Activated CD4-positive, alpha-beta T cell treated with anti-CD3 and anti-CD28 coated beads for 36 hours (primary cell): ENCODE data around the gene RAB6A. TPM values are rescaled to one million over a fixed set of nuclear protein-coding genes. Genes with fewer than 3 reads are reported as not detected.
"Not testable (repeated sequence)": the region's sequence is repeated elsewhere in the genome, so short reads cannot be mapped to it uniquely, and the experiment has no call there.

ENCODE experiments used
- ATAC-seq: fragments of 200-7000 bp; cut with Tn5 transposase; one replicate; pipeline ENCODE4 v1.10.0; 2021; ENCODE audit warnings: mild to moderate bottlenecking, moderate library complexity
- CTCF ChIA-PET: fragments of 350-600 bp; sonication (Branson Sonifier 250); formaldehyde crosslinking; loops from one replicate; lab custom pipeline; 2021; ENCODE audit warnings: antibody characterized with exemption; lab: Charles Lee
- POLR2A ChIA-PET: fragments of 350-600 bp; sonication (Branson Sonifier 250); formaldehyde crosslinking; loops from one replicate; lab custom pipeline; 2021; ENCODE audit warnings: antibody characterized with exemption, inconsistent platforms; lab: Charles Lee
- DNase-seq: peaks from one replicate; pipeline ENCODE4 v3.0.0-alpha.2; 2020
- H3K27ac Mint-ChIP-seq: one replicate; pipeline ENCODE4 v1.8.0; 2021; ENCODE audit warnings: mixed read lengths
- H3K27me3 Mint-ChIP-seq: one replicate; pipeline ENCODE4 v1.8.0; 2021; ENCODE audit warnings: mixed read lengths
- H3K36me3 Mint-ChIP-seq: one replicate; pipeline ENCODE4 v1.8.0; 2021; ENCODE audit warnings: low read depth, mixed read lengths
- H3K4me1 Mint-ChIP-seq: one replicate; pipeline ENCODE4 v1.8.0; 2021; ENCODE audit warnings: mixed read lengths
- H3K4me3 Mint-ChIP-seq: one replicate; pipeline ENCODE4 v1.8.0; 2021; ENCODE audit warnings: mild to moderate bottlenecking, moderate library complexity, mixed read lengths
- H3K9me3 Mint-ChIP-seq: one replicate; pipeline ENCODE4 v1.8.0; 2021; ENCODE audit warnings: low read depth, mixed read lengths
- intact Hi-C, 2 experiments: fragments of 100-400 bp; cut with DNase I in 1 of 2; cut with micrococcal nuclease in 1 of 2; formaldehyde crosslinking; loops; one replicate each; pipeline versions ENCODE4 v1.14.2 to v1.15.1; 2022 to 2024; cut with DNase I, micrococcal nuclease
- total RNA-seq, 2 experiments: library from RNA; stranded (reverse); gene quantifications; one replicate each; pipeline ENCODE4 v1.2.3, GENCODE V29; 2021

The RAB6A gene
- total RNA-seq, 2 experiments from 2014 or later = 57.9 to 58.9 TPM

DNA sequence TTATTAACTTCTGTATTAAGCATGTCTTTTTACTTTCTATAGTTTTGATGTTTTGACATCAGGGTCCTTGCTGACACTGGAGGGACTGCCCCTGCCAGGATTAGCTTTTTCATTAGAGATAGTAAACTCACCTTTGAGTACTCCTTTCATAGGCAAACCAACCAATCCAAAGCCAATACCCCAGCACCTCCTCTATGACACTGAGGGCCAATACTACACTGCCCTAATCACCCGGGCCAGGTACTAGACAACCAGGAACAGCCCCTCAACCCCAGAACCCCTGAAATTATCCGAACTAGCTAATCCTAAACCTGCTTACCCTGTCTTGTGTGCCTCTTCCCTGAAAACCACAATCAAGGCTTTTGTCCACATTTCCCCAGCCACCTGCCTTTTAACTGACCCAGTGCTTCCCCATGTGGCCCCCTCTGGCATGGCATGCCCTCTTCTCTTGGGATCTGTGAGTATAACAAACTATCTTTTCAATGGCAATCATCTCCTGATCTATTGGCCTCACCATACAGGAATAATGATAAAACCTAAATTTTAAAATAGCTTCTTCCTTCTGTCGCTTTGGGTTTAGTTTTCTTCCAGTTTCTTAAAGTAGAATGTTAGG lies 31.2 kb downstream of the RAB6A start:
- no peak for ATAC-seq
- peaks cover 24% of the 10 kb centered on the region for H3K36me3 Mint-ChIP-seq
- H3K27me3 Mint-ChIP-seq = no peaks in the 10 kb centered on the region
- intact Hi-C loops = loop anchor here in 1 of 2 experiments (5.0 kb wide), 1 partner anchor 58 kb away; the partner anchor contains the start of gene MRPL48
- H3K9me3 Mint-ChIP-seq = peaks cover 1% of the 10 kb centered on the region
- ChIA-PET POLR2A (interaction anchor here (0.9 kb wide), 1 partner anchor 286 kb away, joined by 3 read pairs; no protein-coding TSS in a partner anchor), CTCF (interaction anchor here (0.7 kb wide), 1 partner anchor 457 kb away, joined by 3 read pairs; no protein-coding TSS in a partner anchor)
- peak; percentile 36 for DNase-seq
- peaks cover 36% of the 10 kb centered on the region for H3K4me1 Mint-ChIP-seq
- H3K27ac Mint-ChIP-seq = no peak overlapping the region
- H3K4me3 Mint-ChIP-seq = no peak overlapping the region

DNA sequence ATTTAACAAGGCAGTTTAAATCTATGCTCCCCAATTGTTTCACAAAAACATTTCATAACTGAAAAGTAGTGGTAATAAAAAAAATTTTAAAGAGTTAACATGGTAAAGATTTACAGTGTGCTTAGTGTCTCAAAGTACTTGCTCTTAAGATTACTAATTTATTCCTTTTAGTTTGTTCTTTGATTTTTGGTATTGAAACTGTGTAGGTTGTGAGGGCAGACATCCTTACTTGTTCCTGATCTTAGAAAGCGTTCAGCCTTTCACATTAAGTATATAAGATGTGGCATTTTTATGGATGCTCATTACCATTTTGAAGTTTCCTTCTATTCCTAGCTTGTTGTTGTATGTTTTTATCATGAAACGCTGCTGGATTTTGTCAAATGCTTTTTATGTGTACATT lies 32.9 kb downstream of the RAB6A start:
- peak; percentile 74 for ATAC-seq
- H3K4me1 Mint-ChIP-seq = peaks cover 32% of the 10 kb centered on the region
- intact Hi-C loops = loop anchor here in 1 of 2 experiments (5.0 kb wide), 1 partner anchor 59 kb away; the partner anchor contains the start of gene MRPL48
- ChIA-PET CTCF (no interaction called here), POLR2A (no interaction called here)
- no peaks in the 10 kb centered on the region for H3K27me3 Mint-ChIP-seq
- H3K27ac Mint-ChIP-seq = no peak overlapping the region
- peaks cover 22% of the 10 kb centered on the region for H3K36me3 Mint-ChIP-seq
- no peak for DNase-seq
- no peak overlapping the region for H3K4me3 Mint-ChIP-seq
- peaks cover 1% of the 10 kb centered on the region for H3K9me3 Mint-ChIP-seq

DNA sequence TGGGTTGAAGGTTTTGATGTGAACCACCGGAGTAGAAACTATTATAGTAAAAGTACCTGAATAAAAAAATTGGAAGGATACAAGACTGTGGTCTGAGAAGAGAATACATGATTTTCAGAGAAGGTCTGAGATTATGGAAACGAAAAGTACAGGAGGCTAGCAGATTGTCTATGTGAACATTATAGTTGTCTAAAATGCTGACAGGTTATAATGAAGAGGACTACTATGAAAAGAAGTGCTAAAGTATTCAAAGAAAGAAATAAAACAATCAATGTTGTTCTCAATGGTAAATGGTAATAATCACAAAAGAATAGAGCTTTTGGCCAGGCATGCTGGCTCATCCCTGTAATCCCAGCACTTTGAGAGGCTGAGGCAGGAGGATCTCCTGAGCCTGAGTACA lies 34.0 kb downstream of the RAB6A start:
- peaks cover 1% of the 10 kb centered on the region for H3K9me3 Mint-ChIP-seq
- no peak overlapping the region for H3K4me3 Mint-ChIP-seq
- ATAC-seq = no peak
- ChIA-PET CTCF (interaction anchor here (0.7 to 0.9 kb wide), 2 partner anchors 26 to 47 kb away, joined by 3 to 4 read pairs; no protein-coding TSS in a partner anchor), POLR2A (no interaction called here)
- peaks cover 25% of the 10 kb centered on the region for H3K36me3 Mint-ChIP-seq
- no peak for DNase-seq
- intact Hi-C loops = loop anchor here in 1 of 2 experiments (5.0 kb wide), 1 partner anchor 60 kb away; the partner anchor contains the start of gene MRPL48
- H3K27ac Mint-ChIP-seq = no peak overlapping the region
- H3K4me1 Mint-ChIP-seq = peaks cover 33% of the 10 kb centered on the region
- no peaks in the 10 kb centered on the region for H3K27me3 Mint-ChIP-seq

DNA sequence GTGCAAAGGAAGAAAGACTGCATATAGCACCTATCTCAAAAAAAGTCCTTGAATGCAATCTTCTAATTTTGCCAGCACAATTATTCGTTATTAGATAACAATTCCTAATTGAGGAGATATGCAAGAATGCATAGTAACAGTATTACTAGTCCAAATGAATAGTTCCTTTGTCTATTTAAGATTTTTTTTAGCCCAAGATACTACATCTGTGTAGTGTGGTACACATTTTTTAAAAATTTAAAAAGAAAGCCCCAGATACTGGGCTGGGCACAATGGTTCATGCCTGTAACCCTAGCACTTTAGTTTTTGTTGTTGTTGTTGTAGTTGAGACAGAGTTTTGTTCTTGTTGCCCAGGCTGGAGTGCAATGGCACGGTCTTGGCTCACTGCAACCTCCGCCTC lies 43.7 kb downstream of the RAB6A start:
- intact Hi-C loops = no loop called here
- no peaks in the 10 kb centered on the region for H3K27me3 Mint-ChIP-seq
- H3K4me1 Mint-ChIP-seq = peaks cover 8% of the 10 kb centered on the region
- no peak overlapping the region for H3K27ac Mint-ChIP-seq
- DNase-seq (no peak), ATAC-seq (no peak)
- no peaks in the 10 kb centered on the region for H3K9me3 Mint-ChIP-seq
- H3K4me3 Mint-ChIP-seq = no peak overlapping the region
- POLR2A ChIA-PET = no interaction called here
- peaks cover 13% of the 10 kb centered on the region for H3K36me3 Mint-ChIP-seq
- CTCF ChIA-PET = interaction anchor here (1.3 kb wide), 1 partner anchor 57 kb away, joined by 4 read pairs; no protein-coding TSS in a partner anchor

DNA sequence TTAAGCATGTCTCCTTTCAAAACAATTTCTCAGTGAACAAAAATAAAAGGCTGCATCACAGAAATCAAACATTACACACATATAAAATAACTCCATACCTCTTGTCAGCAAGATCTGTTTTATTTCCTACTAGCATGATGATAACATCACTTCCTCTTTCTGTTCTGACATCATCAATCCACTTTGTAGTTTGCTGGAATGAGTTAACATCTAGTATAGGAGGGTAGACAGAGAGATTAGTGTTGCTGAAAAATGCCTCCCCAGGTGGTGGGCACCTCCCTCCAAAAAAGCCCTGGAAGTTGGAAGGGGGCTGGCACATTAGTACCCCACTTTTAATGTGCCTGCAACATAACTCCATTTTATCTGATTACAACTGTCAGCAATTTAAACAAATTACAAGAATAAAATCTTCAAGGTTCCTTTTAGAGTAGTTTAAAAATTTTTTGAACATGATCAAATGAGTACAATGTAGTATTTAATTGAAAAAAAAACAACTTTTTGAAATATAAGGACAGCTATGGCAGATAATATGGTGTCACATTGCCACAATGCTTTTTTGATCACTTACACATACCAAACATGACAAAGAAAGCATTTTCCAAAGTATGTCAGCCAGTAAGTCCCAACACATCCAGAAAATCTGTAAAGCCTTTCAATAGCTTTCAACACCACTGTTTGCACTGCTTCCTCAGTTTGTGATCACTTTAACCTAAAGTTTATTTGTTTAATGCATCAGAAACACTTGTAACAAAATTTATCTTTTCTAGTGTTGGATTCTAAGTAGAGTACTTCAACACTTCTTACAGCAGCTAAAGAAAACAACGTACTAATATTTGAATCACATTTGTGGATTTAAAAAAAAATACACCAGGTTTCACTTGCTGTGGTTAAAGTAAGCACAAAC lies 44.5 kb downstream of the RAB6A start:
- Mint-ChIP-seq H3K4me3 (no peak overlapping the region), H3K36me3 (peaks cover 8% of the 10 kb centered on the region), H3K27ac (peak overlapping the region; percentile 63), H3K27me3 (no peaks in the 10 kb centered on the region), H3K4me1 (peaks cover 6% of the 10 kb centered on the region), H3K9me3 (no peaks in the 10 kb centered on the region)
- ChIA-PET POLR2A (no interaction called here), CTCF (no interaction called here)
- intact Hi-C loops = no loop called here
- no peak for DNase-seq
- ATAC-seq = peak; percentile 76

DNA sequence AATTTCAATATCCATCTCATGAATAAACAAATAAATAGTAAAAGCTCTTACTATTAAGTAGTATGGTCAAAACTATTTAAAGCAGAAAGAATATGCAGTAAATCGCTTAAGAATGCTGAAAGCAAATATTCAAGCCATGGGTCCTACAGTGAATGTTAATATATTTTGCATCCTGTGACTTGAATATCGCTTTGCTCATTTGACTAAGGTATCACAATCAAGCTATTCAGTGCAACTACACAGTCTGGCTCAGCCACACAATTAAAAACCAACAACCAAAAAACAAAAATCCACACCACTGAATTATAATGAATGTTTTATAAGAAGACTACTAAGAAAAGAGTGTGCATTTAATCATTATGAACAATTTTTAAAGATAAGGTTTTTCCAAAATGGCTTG lies 45.3 kb downstream of the RAB6A start:
- POLR2A ChIA-PET = no interaction called here

DNA sequence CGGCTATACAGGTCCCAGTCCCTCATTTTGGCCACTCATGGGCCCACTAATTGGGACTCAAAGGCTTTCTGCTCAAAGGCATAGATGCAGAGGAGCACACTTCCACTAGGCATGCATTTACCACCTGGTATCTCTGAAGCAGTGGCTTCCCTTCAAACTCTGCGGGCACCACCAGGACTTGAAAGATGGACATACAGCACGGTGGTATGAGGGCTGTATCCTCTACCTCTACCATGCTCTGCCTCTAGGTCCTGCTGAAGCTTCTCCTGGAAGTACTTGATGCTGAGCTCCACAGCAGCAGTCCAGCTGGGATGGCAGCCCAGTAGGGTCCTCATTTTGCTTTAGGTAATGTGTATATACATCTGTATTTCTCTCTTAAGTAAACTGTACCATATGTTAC lies 49.9 kb downstream of the RAB6A start:
- ChIA-PET CTCF (interaction anchor here (0.7 to 1.7 kb wide), 2 partner anchors 21 to 85 kb away, joined by 3 to 5 read pairs; no protein-coding TSS in a partner anchor), POLR2A (interaction anchor here (0.6 kb wide), 1 partner anchor 268 kb away, joined by 3 read pairs; no protein-coding TSS in a partner anchor)
- peaks cover under 1% of the 10 kb centered on the region for H3K4me1 Mint-ChIP-seq
- H3K27me3 Mint-ChIP-seq = no peaks in the 10 kb centered on the region
- H3K9me3 Mint-ChIP-seq = no peaks in the 10 kb centered on the region
- peaks cover 10% of the 10 kb centered on the region for H3K36me3 Mint-ChIP-seq
- ATAC-seq (no peak), DNase-seq (no peak)
- intact Hi-C loops = no loop called here
- no peak overlapping the region for H3K4me3 Mint-ChIP-seq
- no peak overlapping the region for H3K27ac Mint-ChIP-seq

More for the DNA sequence above, 45.3 kb downstream of the RAB6A start:
- Mint-ChIP-seq H3K4me1 (peaks cover 6% of the 10 kb centered on the region), H3K9me3 (no peaks in the 10 kb centered on the region), H3K27ac (no peak overlapping the region), H3K4me3 (no peak overlapping the region), H3K27me3 (no peaks in the 10 kb centered on the region), H3K36me3 (peaks cover 4% of the 10 kb centered on the region)
- intact Hi-C loops = no loop called here
- DNase-seq (no peak), ATAC-seq (no peak)
- CTCF ChIA-PET = no interaction called here

DNA sequence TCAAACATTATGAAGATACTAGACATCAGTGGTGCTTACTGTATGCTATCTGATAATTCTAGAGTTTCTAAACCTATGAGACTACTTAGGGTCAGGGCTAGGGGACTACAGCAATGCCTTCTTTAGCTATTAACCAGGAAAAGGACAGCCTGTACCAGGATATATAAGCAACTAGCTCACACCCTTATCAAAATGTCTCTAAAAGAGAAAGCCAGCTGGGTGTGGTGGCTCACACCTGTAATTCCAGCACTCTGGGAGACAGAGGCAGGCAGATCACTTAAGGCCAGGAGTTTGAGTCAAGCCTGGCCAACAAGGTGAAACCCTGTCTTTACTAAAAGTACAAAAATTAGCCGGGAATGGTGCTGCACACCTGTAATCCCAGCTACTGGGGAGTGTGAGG lies 55.8 kb downstream of the RAB6A start:
- ATAC-seq (no peak), DNase-seq (no peak)
- H3K4me3 Mint-ChIP-seq = no peak overlapping the region
- intact Hi-C loops = no loop called here
- H3K27ac Mint-ChIP-seq = no peak overlapping the region
- no peaks in the 10 kb centered on the region for H3K27me3 Mint-ChIP-seq
- H3K4me1 Mint-ChIP-seq = no peaks in the 10 kb centered on the region
- H3K36me3 Mint-ChIP-seq = peaks cover 16% of the 10 kb centered on the region
- H3K9me3 Mint-ChIP-seq = no peaks in the 10 kb centered on the region
- ChIA-PET POLR2A (interaction anchor here (0.7 kb wide), 1 partner anchor 584 kb away, joined by 3 read pairs; no protein-coding TSS in a partner anchor), CTCF (no interaction called here)

DNA sequence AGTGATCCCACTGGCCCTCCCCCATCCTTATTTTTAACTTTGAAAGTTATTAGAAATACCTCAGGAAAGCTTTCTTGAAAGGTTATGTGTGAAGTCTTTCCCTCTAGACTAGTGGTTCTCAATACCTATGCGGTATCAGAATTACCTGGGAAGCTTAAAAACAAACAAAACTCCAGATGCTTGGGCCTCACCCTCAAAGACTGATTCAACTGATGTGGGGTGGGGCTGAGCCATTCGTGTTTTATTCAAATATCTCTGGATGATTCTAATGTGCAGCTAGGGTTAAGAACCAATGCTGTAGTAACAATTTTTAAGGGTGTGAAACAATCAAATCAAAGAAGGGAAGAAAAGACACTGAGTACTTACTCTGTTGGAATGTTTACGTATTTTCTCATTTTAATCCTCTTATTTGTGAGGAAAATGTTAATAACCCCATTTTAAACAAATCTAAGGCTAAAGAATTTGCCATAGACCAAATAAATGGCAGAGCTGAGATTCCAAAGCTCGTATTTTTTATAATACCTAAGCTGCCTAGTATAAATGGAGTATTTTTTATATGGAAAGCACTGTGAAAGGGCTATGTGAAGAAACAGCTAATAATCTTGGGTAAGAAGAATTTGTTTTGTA lies 66.9 kb downstream of the RAB6A start:
- no peaks in the 10 kb centered on the region for H3K27me3 Mint-ChIP-seq
- POLR2A ChIA-PET = no interaction called here
- peaks cover 10% of the 10 kb centered on the region for H3K36me3 Mint-ChIP-seq
- DNase-seq (no peak), ATAC-seq (no peak)
- no peak overlapping the region for H3K27ac Mint-ChIP-seq
- H3K9me3 Mint-ChIP-seq = no peaks in the 10 kb centered on the region
- H3K4me3 Mint-ChIP-seq = no peak overlapping the region
- no peaks in the 10 kb centered on the region for H3K4me1 Mint-ChIP-seq
- intact Hi-C loops = no loop called here
- CTCF ChIA-PET = interaction anchor here (0.6 to 1.2 kb wide), 5 partner anchors 10 to 85 kb away, joined by 3 read pairs; partner anchors contain the start of gene RAB6A

DNA sequence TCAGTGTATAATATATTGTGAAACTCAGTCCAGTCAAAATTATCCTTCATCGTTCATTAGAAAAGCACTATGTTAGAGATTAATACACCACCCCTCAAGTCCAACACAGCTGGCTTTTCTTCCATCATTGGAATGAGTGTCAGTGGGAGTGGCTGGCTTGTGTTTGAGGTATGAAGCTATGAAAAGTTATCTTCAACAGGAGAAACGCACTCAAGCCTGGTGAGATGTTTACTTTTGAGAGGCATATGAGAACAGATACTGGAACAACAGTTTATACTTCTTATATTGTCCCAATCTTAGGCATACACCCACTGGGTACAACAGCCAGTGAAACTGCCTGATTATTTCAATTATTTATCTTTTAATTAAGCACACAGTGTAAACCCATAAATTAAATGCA lies 80.2 kb downstream of the RAB6A start:
- intact Hi-C loops = no loop called here
- DNase-seq = no peak
- Mint-ChIP-seq H3K9me3 (no peaks in the 10 kb centered on the region), H3K36me3 (peaks cover 23% of the 10 kb centered on the region), H3K27ac (no peak overlapping the region), H3K4me1 (no peaks in the 10 kb centered on the region), H3K27me3 (no peaks in the 10 kb centered on the region), H3K4me3 (no peak overlapping the region)
- ChIA-PET POLR2A (no interaction called here), CTCF (interaction anchor here (0.8 to 3.3 kb wide), 3 partner anchors 16 to 55 kb away, joined by 3 to 17 read pairs (median 5); no protein-coding TSS in a partner anchor)
- no peak for ATAC-seq

DNA sequence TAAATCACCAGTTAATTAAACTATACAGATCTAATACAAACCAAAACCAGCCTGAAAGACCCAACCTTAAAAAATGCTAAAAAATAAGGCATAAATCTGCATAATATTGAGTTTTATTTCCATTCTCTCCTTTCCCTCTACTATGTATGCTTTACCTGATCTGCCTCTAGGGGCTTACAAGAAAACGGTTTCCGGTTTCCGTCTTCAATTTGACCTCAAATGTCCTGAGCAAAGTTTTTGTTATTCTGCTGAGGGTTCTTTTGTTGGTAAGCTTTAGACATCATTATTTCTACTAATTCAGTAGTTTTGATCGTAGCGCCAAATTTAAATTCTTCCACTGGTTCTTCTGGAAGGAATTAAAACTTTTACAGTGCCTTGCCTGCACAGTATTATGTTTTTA lies 84.3 kb downstream of the RAB6A start:
- peaks cover 23% of the 10 kb centered on the region for H3K36me3 Mint-ChIP-seq
- H3K27me3 Mint-ChIP-seq, H3K9me3 Mint-ChIP-seq, H3K27ac Mint-ChIP-seq, ATAC-seq, intact Hi-C loops, H3K4me3 Mint-ChIP-seq, H3K4me1 Mint-ChIP-seq, DNase-seq, POLR2A ChIA-PET: not testable (repeated sequence)
- CTCF ChIA-PET = interaction anchor here (0.6 to 1.2 kb wide), 2 partner anchors 16 to 318 kb away, joined by 3 to 6 read pairs; no protein-coding TSS in a partner anchor
